Keratinocyte (primary cell): Measurements from ENCODE around the gene FPR1. TPM values are rescaled to one million over a fixed set of nuclear protein-coding genes. Genes with fewer than 3 reads are reported as not detected.

Experiments used
- DNase-seq: peaks from one replicate; pipeline ENCODE4 v3.0.0-alpha.2; 2011; ENCODE audit warnings: low read depth, missing footprints, low spot score
- FAIRE-seq: peaks from 2 replicates; lab custom pipeline; 2011; peaks lifted over from hg19 to GRCh38; lab: Jason Lieb, UNC
- H2AFZ ChIP-seq: 2 replicates; pipeline ENCODE4 v1.6.0; 2012; ENCODE audit warnings: low read length, control low read depth, inconsistent platforms; ENCODE audit not compliant: control insufficient read depth
- H3K27ac ChIP-seq: 2 replicates; pipeline ENCODE4 v1.5.1; 2011; ENCODE audit warnings: low read length; ENCODE audit not compliant: control insufficient read depth, insufficient read depth
- H3K27me3 ChIP-seq: 3 replicates; pipeline ENCODE4 v1.6.0; 2011; ENCODE audit warnings: low read length; ENCODE audit not compliant: control insufficient read depth, insufficient read depth; ENCODE audit errors: extremely low read depth
- H3K36me3 ChIP-seq, 2 experiments: 2 replicates in 1 of 2; 3 replicates in 1 of 2; pipeline ENCODE4 v1.5.1; 2011; ENCODE audit warnings: low read length in 2 of 2, mild to moderate bottlenecking in 1 of 2; ENCODE audit not compliant: control insufficient read depth in 2 of 2, insufficient read depth in 2 of 2; ENCODE audit errors: extremely low read depth in 1 of 2
- H3K4me1 ChIP-seq: 3 replicates; pipeline ENCODE4 v1.5.1; 2011; ENCODE audit warnings: low read length; ENCODE audit not compliant: control insufficient read depth, insufficient read depth; ENCODE audit errors: extremely low read depth
- H3K4me2 ChIP-seq: 3 replicates; pipeline ENCODE4 v1.6.0; 2011; ENCODE audit warnings: low read depth, low read length; ENCODE audit not compliant: control insufficient read depth, insufficient read depth; ENCODE audit errors: extremely low read depth
- H3K4me3 ChIP-seq, 3 experiments: fragments of 200-600 bp in 1 of 3; sonication (generic) in 1 of 3; 2 replicates in 2 of 3; 3 replicates in 1 of 3; pipeline ENCODE4 v1.5.1; 2011 to 2016; ENCODE audit warnings: low read length in 3 of 3, mild to moderate bottlenecking in 3 of 3, control low read depth in 2 of 3, inconsistent platforms in 1 of 3, low read depth in 1 of 3, mixed read lengths in 1 of 3, mixed run types in 1 of 3, moderate library complexity in 1 of 3; ENCODE audit not compliant: control insufficient read depth in 2 of 3, insufficient read depth in 2 of 3; ENCODE audit errors: extremely low read depth in 1 of 3
- H3K79me2 ChIP-seq: 2 replicates; pipeline ENCODE4 v1.6.0; 2012; ENCODE audit warnings: low read length; ENCODE audit not compliant: control insufficient read depth, insufficient read depth
- H3K9ac ChIP-seq: 3 replicates; pipeline ENCODE4 v1.6.0; 2011; ENCODE audit warnings: low read length; ENCODE audit not compliant: control insufficient read depth, insufficient read depth; ENCODE audit errors: extremely low read depth
- H3K9me1 ChIP-seq: 3 replicates; pipeline ENCODE4 v1.6.0; 2011; ENCODE audit warnings: low read length; ENCODE audit not compliant: control insufficient read depth, insufficient read depth; ENCODE audit errors: extremely low read depth
- H3K9me3 ChIP-seq: 2 replicates; pipeline ENCODE4 v1.5.1; 2012; ENCODE audit warnings: low read depth, low read length; ENCODE audit not compliant: control insufficient read depth
- H4K20me1 ChIP-seq: 3 replicates; pipeline ENCODE4 v1.6.0; 2011; ENCODE audit warnings: low read length; ENCODE audit not compliant: control insufficient read depth, insufficient read depth; ENCODE audit errors: extremely low read depth
- CTCF ChIP-seq, 3 experiments: IDR thresholded peaks in 1 of 3; conservative IDR thresholded peaks in 1 of 3; optimal IDR thresholded peaks in 1 of 3; 2 replicates in 2 of 3; 3 replicates in 1 of 3; pipeline versions ENCODE3 to v1.5.1; 2011; ENCODE audit warnings: low read length in 3 of 3, mild to moderate bottlenecking in 3 of 3, moderate library complexity in 2 of 3, control low read depth in 1 of 3, inconsistent platforms in 1 of 3; ENCODE audit not compliant: insufficient read depth in 2 of 3; ENCODE audit errors: extremely low read depth in 1 of 3
- EZH2 ChIP-seq: IDR thresholded peaks from one replicate; pipeline ENCODE4 v1.6.1; 2012; ENCODE audit warnings: inconsistent platforms, mild to moderate bottlenecking, low read length, moderate library complexity
- dilution Hi-C: fragments of 300-500 bp; cut with MboI; formaldehyde crosslinking; loops from one replicate; pipeline ENCODE4 v1.7.0; 2020; ENCODE audit warnings: low sequenced_read_pairs; ENCODE audit not compliant: extremely low pct_ligation_motif_present
- polyA plus RNA-seq, 5 experiments: library from polyadenylated mRNA; depleted of rRNA in 3 of 5; stranded (reverse) in 3 of 5; stranded (forward) in 1 of 5; unstranded in 1 of 5; fragments of >200 nt; gene quantifications; 1 replicate in 1 of 5; 2 replicates in 3 of 5; 3 replicates in 1 of 5; pipeline versions ENCODE4 v1.2.1 to v1.2.3, GENCODE V29; 2011 to 2012; ENCODE audit warnings: missing spikeins in 2 of 5, low read depth in 1 of 5, low replicate concordance in 1 of 5

Gene FPR1
- polyA plus RNA-seq, 1 donor (not counting 4 experiments of a cell fraction or from before 2014, with no cell fraction given) = 2.4 TPM

GRCh38 chr19:51755571-51755970 lies 3.9 kb upstream of the FPR1 start:
- no peak for DNase-seq
- no peak overlapping the region for H2AFZ ChIP-seq
- no peak overlapping the region for H3K4me2 ChIP-seq
- dilution Hi-C loops = no loop called here
- no peaks in the 10 kb centered on the region for H3K36me3 ChIP-seq
- TF ChIP-seq CTCF (optimal IDR thresholded peaks at IDR 0.05 in 1 of 3, IDR thresholded peaks at IDR 0.05 in 1 of 3, conservative IDR thresholded peaks at IDR 0.05 in 1 of 3; ENCODE audit: extremely low read depth in 1 of 3, insufficient read depth in 2 of 3, low read length in 3 of 3) (no peak), EZH2 (no peak)
- H3K27me3 ChIP-seq = no peaks in the 10 kb centered on the region
- H3K9me3 ChIP-seq = no peaks in the 10 kb centered on the region
- peaks cover 3% of the 10 kb centered on the region for H3K4me1 ChIP-seq
- no peaks in the 10 kb centered on the region for H4K20me1 ChIP-seq
- H3K9me1 ChIP-seq = no peaks in the 10 kb centered on the region
- no peak overlapping the region for H3K9ac ChIP-seq
- H3K79me2 ChIP-seq = no peaks in the 10 kb centered on the region
- no peak for FAIRE-seq
- no peak overlapping the region for H3K27ac ChIP-seq
- H3K4me3 ChIP-seq = no peak overlapping the region

GRCh38 chr19:51754770-51755169 lies 3.1 kb upstream of the FPR1 start:
- FAIRE-seq = no peak
- H3K27me3 ChIP-seq = no peaks in the 10 kb centered on the region

More at GRCh38 chr19:51754770-51755169, 3.1 kb upstream of the FPR1 start:
- Histone ChIP-seq H3K4me3 (no peak overlapping the region), H3K9me3 (no peaks in the 10 kb centered on the region), H3K9me1 (no peaks in the 10 kb centered on the region), H4K20me1 (no peaks in the 10 kb centered on the region), H2AFZ (no peak overlapping the region), H3K79me2 (no peaks in the 10 kb centered on the region), H3K27ac (no peak overlapping the region), H3K4me2 (no peak overlapping the region), H3K4me1 (peaks cover 6% of the 10 kb centered on the region), H3K9ac (no peak overlapping the region), H3K36me3 (no peaks in the 10 kb centered on the region)
- TF ChIP-seq CTCF (optimal IDR thresholded peaks at IDR 0.05 in 1 of 3, IDR thresholded peaks at IDR 0.05 in 1 of 3, conservative IDR thresholded peaks at IDR 0.05 in 1 of 3; ENCODE audit: extremely low read depth in 1 of 3, insufficient read depth in 2 of 3, low read length in 3 of 3) (no peak), EZH2 (no peak)
- no peak for DNase-seq
- dilution Hi-C loops = no loop called here
